Fibroblast of villous mesenchyme (primary cell): ENCODE results near the gene IFITM5. TPM values are rescaled to one million over a fixed set of nuclear protein-coding genes. Genes with fewer than 3 reads are reported as not detected.
A peak's percentile ranks its signal among the peaks of the same experiment; 100 is the strongest.

Source experiments
- DNase-seq: peaks from one replicate; pipeline ENCODE4 v3.0.0-alpha.2; 2010; ENCODE audit warnings: low read depth
- H3K4me3 ChIP-seq: 2 replicates; pipeline ENCODE4 v1.5.1; 2011; ENCODE audit warnings: low read depth, mild to moderate bottlenecking, low read length
- CTCF ChIP-seq: IDR thresholded peaks from 2 replicates; pipeline ENCODE4 v1.5.1; 2012; ENCODE audit warnings: low read depth, mild to moderate bottlenecking, low read length; ENCODE audit not compliant: insufficient read depth
- total RNA-seq: library from RNA; depleted of rRNA; stranded (reverse); fragments of >200 nt; gene quantifications from 2 replicates; pipeline ENCODE4 v1.2.3, GENCODE V29; 2012

IFITM5 gene
- total RNA-seq, 1 donor, result not detected

- no peak for TF ChIP-seq CTCF
These were observed 6.9 kb downstream of the IFITM5 start for GRCh38 chr11:292211-293121.

GRCh38 chr11:291281-292210 lies 7.8 kb downstream of the IFITM5 start:
- no peak overlapping the region for H3K4me3 ChIP-seq
- TF ChIP-seq CTCF, result no peak
- DNase-seq, result no peak

More at GRCh38 chr11:292211-293121, 6.9 kb downstream of the IFITM5 start:
- DNase-seq, result no peak
- no peak overlapping the region for H3K4me3 ChIP-seq

GRCh38 chr11:290621-291231 lies 8.6 kb downstream of the IFITM5 start:
- TF ChIP-seq CTCF, result no peak
- no peak for DNase-seq
- H3K4me3 ChIP-seq, result no peak overlapping the region

- H3K4me3 ChIP-seq, result peak overlapping the region; percentile 63
- no peak for TF ChIP-seq CTCF
- DNase-seq, result no peak
These were observed 9.4 kb downstream of the IFITM5 start for GRCh38 chr11:289712-290620.

- TF ChIP-seq CTCF, result no peak
- peak overlapping the region; percentile 63 for H3K4me3 ChIP-seq
- DNase-seq, result no peak
These were observed 10.0 kb downstream of the IFITM5 start for GRCh38 chr11:289398-289711.
